Epithelial cell of proximal tubule (primary cell): ENCODE measurements around the gene CARD11. TPM values are rescaled to one million over a fixed set of nuclear protein-coding genes. Genes with fewer than 3 reads are reported as not detected.
"Not testable (repeated sequence)": the region's sequence is repeated elsewhere in the genome, so short reads cannot be mapped to it uniquely, and the experiment has no call there.

Experiments
- DNase-seq: peaks from one replicate; pipeline ENCODE4 v3.0.0-alpha.2; 2011; ENCODE audit warnings: low read depth
- H3K4me3 ChIP-seq: 2 replicates; pipeline ENCODE4 v1.5.1; 2011; ENCODE audit warnings: low read depth, mild to moderate bottlenecking, low read length
- total RNA-seq: library from RNA; depleted of rRNA; stranded (reverse); fragments of >200 nt; gene quantifications from 2 replicates; pipeline ENCODE4 v1.2.3, GENCODE V29; 2015
- TF ChIP-seq, protein P1 (sequence below): conservative IDR thresholded peaks from 2 replicates; pipeline ENCODE4 v1.5.1; 2012; ENCODE audit warnings: low read depth, mild to moderate bottlenecking, low read length

CARD11 gene
- total RNA-seq, 1 donor from 2014 or later = 18.7 TPM

DNA sequence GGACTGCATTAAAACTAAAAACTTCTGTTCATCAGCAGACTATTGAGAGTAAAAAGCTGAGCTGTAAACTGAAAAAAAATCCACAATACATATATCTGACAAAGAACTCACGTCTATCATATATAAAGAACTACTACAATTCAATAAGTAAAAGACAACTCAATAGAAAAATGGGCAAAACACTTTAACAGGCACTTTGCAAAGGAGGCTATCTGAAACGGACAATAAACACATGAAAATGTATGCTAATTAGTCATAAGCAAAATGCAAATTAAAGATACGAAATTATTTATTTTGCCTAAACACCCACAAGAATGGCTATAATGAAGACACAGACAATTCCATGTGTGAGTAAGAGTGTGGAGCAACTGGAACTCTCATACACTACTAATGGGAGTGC is 18.1 kb downstream of the CARD11 start:
- TF ChIP-seq, protein P1, sequence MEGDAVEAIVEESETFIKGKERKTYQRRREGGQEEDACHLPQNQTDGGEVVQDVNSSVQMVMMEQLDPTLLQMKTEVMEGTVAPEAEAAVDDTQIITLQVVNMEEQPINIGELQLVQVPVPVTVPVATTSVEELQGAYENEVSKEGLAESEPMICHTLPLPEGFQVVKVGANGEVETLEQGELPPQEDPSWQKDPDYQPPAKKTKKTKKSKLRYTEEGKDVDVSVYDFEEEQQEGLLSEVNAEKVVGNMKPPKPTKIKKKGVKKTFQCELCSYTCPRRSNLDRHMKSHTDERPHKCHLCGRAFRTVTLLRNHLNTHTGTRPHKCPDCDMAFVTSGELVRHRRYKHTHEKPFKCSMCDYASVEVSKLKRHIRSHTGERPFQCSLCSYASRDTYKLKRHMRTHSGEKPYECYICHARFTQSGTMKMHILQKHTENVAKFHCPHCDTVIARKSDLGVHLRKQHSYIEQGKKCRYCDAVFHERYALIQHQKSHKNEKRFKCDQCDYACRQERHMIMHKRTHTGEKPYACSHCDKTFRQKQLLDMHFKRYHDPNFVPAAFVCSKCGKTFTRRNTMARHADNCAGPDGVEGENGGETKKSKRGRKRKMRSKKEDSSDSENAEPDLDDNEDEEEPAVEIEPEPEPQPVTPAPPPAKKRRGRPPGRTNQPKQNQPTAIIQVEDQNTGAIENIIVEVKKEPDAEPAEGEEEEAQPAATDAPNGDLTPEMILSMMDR = no peak
- DNase-seq = no peak
- H3K4me3 ChIP-seq = no peak overlapping the region

- TF ChIP-seq, protein P1 = no peak
- no peak for DNase-seq
- H3K4me3 ChIP-seq = no peak overlapping the region
Measured at GRCh38 chr7:3021825-3022224, 21.8 kb downstream of the CARD11 start.

DNA sequence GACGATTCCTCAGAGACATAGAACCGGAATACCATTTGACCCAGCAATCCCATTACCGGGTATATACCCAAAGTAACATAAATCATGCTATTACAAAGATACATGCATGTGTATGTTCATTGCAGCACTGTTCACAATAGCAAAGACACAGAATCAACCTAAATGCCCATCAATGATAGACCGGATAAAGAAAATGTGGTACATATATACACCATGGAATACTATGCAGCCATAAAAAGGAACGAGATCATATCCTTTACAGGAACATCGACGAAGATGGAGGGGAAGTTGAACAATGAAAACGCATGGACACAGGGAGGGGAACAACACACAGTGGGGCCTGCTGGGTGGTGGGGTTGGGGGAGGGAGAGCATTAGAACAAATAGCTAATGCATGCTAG is 22.4 kb downstream of the CARD11 start:
- H3K4me3 ChIP-seq, DNase-seq: not testable (repeated sequence)

DNA sequence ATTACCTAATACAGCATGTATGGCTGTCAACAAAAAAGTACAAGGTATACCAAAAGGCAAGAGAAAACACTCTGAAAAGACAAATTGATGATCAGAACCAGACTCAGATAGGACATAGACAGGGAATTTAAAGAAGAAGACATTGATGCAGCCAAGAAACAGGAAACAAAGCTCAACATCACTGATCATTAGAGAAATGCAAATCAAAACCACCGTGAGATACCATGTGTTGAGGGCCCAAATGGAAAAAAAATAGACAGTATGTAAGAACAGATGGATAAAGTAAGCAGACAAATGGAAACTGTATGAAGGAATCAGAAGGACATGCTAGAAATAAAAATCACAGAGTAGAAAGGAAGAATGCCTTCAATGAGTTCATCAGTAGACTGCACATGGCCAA is 23.3 kb downstream of the CARD11 start:
- TF ChIP-seq, protein P1 = no peak
- DNase-seq = no peak
- H3K4me3 ChIP-seq = no peak overlapping the region

DNA sequence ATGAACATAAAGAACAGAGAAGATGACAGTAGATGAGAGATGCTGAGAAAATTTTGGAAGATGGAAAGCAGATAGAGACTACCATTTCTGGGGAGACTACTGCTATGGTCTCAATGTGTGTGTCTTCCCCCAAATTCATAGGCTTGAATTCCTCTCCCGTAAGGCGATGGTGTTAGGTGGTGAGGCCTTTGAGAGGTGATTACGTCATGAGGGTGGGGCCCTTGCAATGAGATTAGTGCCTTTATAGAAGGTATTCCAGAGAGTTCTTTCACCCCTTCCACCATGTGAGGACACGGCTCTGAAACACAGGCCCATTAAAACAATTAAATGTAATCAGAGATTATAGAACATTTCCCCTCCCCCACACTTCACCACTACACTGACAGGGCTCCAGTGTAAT is 23.9 kb downstream of the CARD11 start:
- DNase-seq = no peak

GRCh38 chr7:3013975-3014792 is 29.5 kb downstream of the CARD11 start:
- H3K4me3 ChIP-seq = no peak overlapping the region
- TF ChIP-seq, protein P1 = no peak

More for the DNA sequence above, 23.9 kb downstream of the CARD11 start:
- TF ChIP-seq, protein P1 = no peak
- no peak overlapping the region for H3K4me3 ChIP-seq

GRCh38 chr7:3011211-3011852 is 32.3 kb downstream of the CARD11 start:
- TF ChIP-seq, protein P1 = no peak
- no peak overlapping the region for H3K4me3 ChIP-seq
- DNase-seq = no peak

More at GRCh38 chr7:3013975-3014792, 29.5 kb downstream of the CARD11 start:
- no peak for DNase-seq
